Dendritic cell treated with granulocyte-macrophage colony-stimulating factor and Interleukin-4, amounts not matched to agents 40 ng/mL and 50 ng/mL, for 4 days (primary cell): ENCODE measurements around the gene ZNF181.

Source experiments
- H3K27ac Mint-ChIP-seq: one replicate; pipeline ENCODE4 v1.8.0; 2022; ENCODE audit warnings: mild to moderate bottlenecking, mixed read lengths
- H3K27me3 Mint-ChIP-seq: one replicate; pipeline ENCODE4 v1.8.0; 2022; ENCODE audit warnings: mild to moderate bottlenecking, mixed read lengths
- H3K36me3 Mint-ChIP-seq: one replicate; pipeline ENCODE4 v1.8.0; 2022; ENCODE audit warnings: low read depth, mixed read lengths
- H3K4me1 Mint-ChIP-seq: one replicate; pipeline ENCODE4 v1.8.0; 2022; ENCODE audit warnings: low read depth, mixed read lengths
- H3K4me3 Mint-ChIP-seq: one replicate; pipeline ENCODE4 v1.8.0; 2022; ENCODE audit warnings: mild to moderate bottlenecking, moderate library complexity, mixed read lengths
- H3K9me3 Mint-ChIP-seq: one replicate; pipeline ENCODE4 v1.8.0; 2022; ENCODE audit warnings: mixed read lengths
- intact Hi-C: fragments of 100-400 bp; cut with micrococcal nuclease; formaldehyde crosslinking; loops from one replicate; pipeline ENCODE4 v1.15.0; 2022

Gene ZNF181

GRCh38 chr19:34774857-34775256 lies 40.8 kb downstream of the ZNF181 start:
- intact Hi-C loops = no loop called here
- Mint-ChIP-seq H3K4me1 (peaks cover 10% of the 10 kb centered on the region), H3K27ac (no peak overlapping the region), H3K36me3 (peaks cover 7% of the 10 kb centered on the region), H3K4me3 (no peak overlapping the region), H3K27me3 (peaks cover 12% of the 10 kb centered on the region), H3K9me3 (peaks cover 57% of the 10 kb centered on the region)

DNA sequence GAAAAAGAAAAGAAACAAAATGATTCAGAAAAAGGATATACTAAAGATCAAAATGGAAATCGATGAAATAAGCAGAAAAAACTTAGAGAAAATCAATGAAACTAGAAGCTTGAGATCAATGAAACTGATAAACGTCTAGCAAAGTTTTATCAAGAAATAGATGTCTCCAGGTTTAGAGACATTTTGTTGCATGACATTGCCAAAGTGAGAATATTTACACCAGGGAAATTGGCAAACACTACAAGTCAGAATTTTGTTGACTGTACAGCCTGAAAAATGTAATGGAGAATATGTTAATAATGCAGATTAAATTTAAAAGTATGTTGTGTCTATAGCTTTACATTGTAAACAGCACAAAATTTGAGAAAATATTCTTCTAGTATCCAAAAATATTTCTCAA lies 44.3 kb downstream of the ZNF181 start:
- Mint-ChIP-seq H3K4me1 (no peaks in the 10 kb centered on the region), H3K4me3 (no peak overlapping the region), H3K27me3 (peaks cover 8% of the 10 kb centered on the region), H3K9me3 (peaks cover 63% of the 10 kb centered on the region), H3K36me3 (no peaks in the 10 kb centered on the region), H3K27ac (no peak overlapping the region)
- intact Hi-C loops = no loop called here

- Mint-ChIP-seq H3K27me3 (peaks cover 5% of the 10 kb centered on the region), H3K4me1 (no peaks in the 10 kb centered on the region), H3K4me3 (no peak overlapping the region), H3K9me3 (peaks cover 68% of the 10 kb centered on the region), H3K36me3 (no peaks in the 10 kb centered on the region), H3K27ac (no peak overlapping the region)
- intact Hi-C loops = no loop called here
Measured at GRCh38 chr19:34779652-34780051, 45.6 kb downstream of the ZNF181 start.

DNA sequence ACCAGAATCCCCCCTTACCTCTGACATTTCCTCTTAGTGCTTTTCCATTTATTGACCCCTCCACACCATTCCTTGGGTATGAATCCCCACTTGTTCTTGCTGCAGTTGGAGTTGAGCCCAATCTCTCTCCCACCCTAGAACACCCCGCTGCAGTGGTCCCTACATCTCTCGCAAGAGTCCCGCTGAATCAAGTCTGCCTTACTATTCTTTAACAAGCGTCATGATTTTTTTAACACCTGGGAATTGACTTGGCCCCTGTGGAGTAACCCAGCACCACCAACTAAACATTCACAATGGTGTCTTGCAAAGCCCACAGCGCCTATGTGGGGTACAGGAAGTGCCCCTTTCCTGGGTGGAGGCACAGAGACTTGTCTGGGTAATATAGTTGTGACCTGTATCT lies 52.2 kb downstream of the ZNF181 start:
- Mint-ChIP-seq H3K9me3 (peaks cover 63% of the 10 kb centered on the region), H3K4me1 (no peaks in the 10 kb centered on the region), H3K36me3 (no peaks in the 10 kb centered on the region), H3K27ac (no peak overlapping the region), H3K4me3 (no peak overlapping the region), H3K27me3 (no peaks in the 10 kb centered on the region)
- intact Hi-C loops = no loop called here

DNA sequence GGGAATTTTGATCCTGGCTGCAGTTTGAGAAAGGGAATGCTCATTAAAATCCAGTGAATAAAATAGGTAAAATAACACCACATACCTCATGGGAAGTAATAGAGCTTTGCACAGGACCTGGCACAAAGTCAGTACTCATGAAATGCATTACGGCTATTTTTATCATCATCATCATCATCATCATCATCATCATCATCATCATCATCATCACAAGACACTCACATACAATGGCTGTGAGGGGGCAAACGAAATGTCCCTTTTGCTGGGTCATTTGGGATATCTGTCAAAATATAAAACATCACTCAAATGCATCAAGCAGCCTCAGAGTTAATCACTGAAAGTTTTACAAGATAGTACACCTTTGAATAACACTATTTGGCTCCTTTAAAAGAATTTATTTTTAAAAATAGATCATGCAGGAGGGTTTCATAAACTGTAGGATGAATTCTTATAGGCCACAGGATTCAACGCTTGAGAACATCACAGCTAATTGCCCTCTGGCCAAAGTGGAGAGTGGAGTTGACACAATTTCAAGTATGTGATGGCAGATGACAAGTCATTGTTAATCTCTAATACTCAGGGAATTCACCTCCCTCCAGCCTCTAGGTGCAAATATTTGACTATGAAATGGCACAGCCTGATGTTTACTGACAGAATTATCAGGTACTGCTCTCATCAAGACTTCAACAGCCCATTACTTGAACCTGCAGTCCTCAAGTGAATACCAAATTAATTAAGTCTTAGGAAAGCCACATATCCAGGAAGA lies 53.2 kb downstream of the ZNF181 start:
- Mint-ChIP-seq H3K27ac (no peak overlapping the region), H3K36me3 (no peaks in the 10 kb centered on the region), H3K9me3 (peaks cover 64% of the 10 kb centered on the region), H3K4me3 (no peak overlapping the region), H3K4me1 (no peaks in the 10 kb centered on the region), H3K27me3 (no peaks in the 10 kb centered on the region)
- intact Hi-C loops = no loop called here

DNA sequence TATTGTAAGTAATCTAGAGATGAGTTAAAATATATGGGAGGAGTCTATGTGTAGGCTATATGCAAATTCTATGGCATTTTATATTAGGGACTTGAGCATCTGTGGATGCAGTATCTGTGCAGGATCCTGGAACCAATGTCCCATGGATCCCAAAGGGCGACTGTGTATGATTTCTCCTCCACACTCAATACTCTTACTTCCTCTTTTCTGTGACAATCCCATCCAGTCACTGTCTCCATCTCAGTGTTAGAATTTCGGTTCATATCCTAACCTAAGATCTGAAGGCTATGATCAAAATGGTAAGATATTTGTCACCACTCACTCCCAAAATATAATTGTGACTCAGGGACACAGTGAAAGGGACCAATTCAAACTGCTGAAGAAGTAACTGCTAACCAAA lies 54.0 kb downstream of the ZNF181 start:
- Mint-ChIP-seq H3K9me3 (peaks cover 61% of the 10 kb centered on the region), H3K27me3 (no peaks in the 10 kb centered on the region), H3K27ac (no peak overlapping the region), H3K36me3 (no peaks in the 10 kb centered on the region), H3K4me1 (no peaks in the 10 kb centered on the region), H3K4me3 (no peak overlapping the region)
- intact Hi-C loops = no loop called here

- intact Hi-C loops = no loop called here
- Mint-ChIP-seq H3K9me3 (peaks cover 47% of the 10 kb centered on the region), H3K4me1 (no peaks in the 10 kb centered on the region), H3K36me3 (no peaks in the 10 kb centered on the region), H3K27ac (no peak overlapping the region), H3K27me3 (no peaks in the 10 kb centered on the region), H3K4me3 (no peak overlapping the region)
Measured at GRCh38 chr19:34793565-34793964, 59.5 kb downstream of the ZNF181 start.

GRCh38 chr19:34794066-34794960 lies 60.3 kb downstream of the ZNF181 start:
- intact Hi-C loops = no loop called here
- Mint-ChIP-seq H3K27ac (no peak overlapping the region), H3K36me3 (no peaks in the 10 kb centered on the region), H3K4me3 (no peak overlapping the region), H3K4me1 (no peaks in the 10 kb centered on the region), H3K9me3 (peaks cover 53% of the 10 kb centered on the region), H3K27me3 (no peaks in the 10 kb centered on the region)
